Measurements from ENCODE around the gene LINS1.

Gene LINS1

GRCh38 chr15:100569391-100569790 is 32.6 kb downstream of the LINS1 start:
- intact Hi-C loops (cut with DNase I), result no loop called here
- no peak for DNase-seq

- intact Hi-C loops (cut with DNase I), result no loop called here
- no peak for DNase-seq
Measured at GRCh38 chr15:100566850-100567628, 34.9 kb downstream of the LINS1 start.

- DNase-seq, result no peak
- intact Hi-C loops (cut with DNase I), result no loop called here
Measured at GRCh38 chr15:100565591-100565990, 36.4 kb downstream of the LINS1 start.

GRCh38 chr15:100560323-100560722 is 41.7 kb downstream of the LINS1 start:
- no peak for DNase-seq
- intact Hi-C loops (cut with DNase I), result no loop called here

GRCh38 chr15:100559330-100559729 is 42.7 kb downstream of the LINS1 start:
- no peak for DNase-seq
- intact Hi-C loops (cut with DNase I), result no loop called here

GRCh38 chr15:100558771-100559254 is 43.2 kb downstream of the LINS1 start:
- intact Hi-C loops (cut with DNase I), result no loop called here
- no peak for DNase-seq

GRCh38 chr15:100553468-100553867 is 48.5 kb downstream of the LINS1 start:
- no peak for DNase-seq
- intact Hi-C loops (cut with DNase I), result no loop called here

GRCh38 chr15:100547961-100548360 is 54.0 kb downstream of the LINS1 start:
- no peak for DNase-seq
- intact Hi-C loops (cut with DNase I), result no loop called here

- DNase-seq, result no peak
- intact Hi-C loops (cut with DNase I), result no loop called here
Measured at GRCh38 chr15:100544946-100545345, 57.0 kb downstream of the LINS1 start.

GRCh38 chr15:100544338-100544841 is 57.6 kb downstream of the LINS1 start:
- intact Hi-C loops (cut with DNase I), result no loop called here
- no peak for DNase-seq

GRCh38 chr15:100542290-100542689 is 59.7 kb downstream of the LINS1 start:
- no peak for DNase-seq
- intact Hi-C loops (cut with DNase I), result no loop called here

GRCh38 chr15:100537331-100537730 is 64.7 kb downstream of the LINS1 start:
- intact Hi-C loops (cut with DNase I), result no loop called here
- DNase-seq, result peak in 2 of 42 donors; percentile 3 to 30

GRCh38 chr15:100536733-100537132 is 65.3 kb downstream of the LINS1 start:
- no peak for DNase-seq
- intact Hi-C loops (cut with DNase I), result no loop called here

GRCh38 chr15:100533886-100534285 is 68.1 kb downstream of the LINS1 start:
- DNase-seq, result no peak
- intact Hi-C loops (cut with DNase I), result no loop called here

GRCh38 chr15:100531823-100532327 is 70.1 kb downstream of the LINS1 start:
- peak in 2 of 42 donors; percentile 11 to 16 for DNase-seq

GRCh38 chr15:100531204-100531603 is 70.8 kb downstream of the LINS1 start:
- intact Hi-C loops (cut with DNase I), result no loop called here
- no peak for DNase-seq

More at GRCh38 chr15:100531823-100532327, 70.1 kb downstream of the LINS1 start:
- intact Hi-C loops (cut with DNase I), result no loop called here

GRCh38 chr15:100529556-100529955 is 72.4 kb downstream of the LINS1 start:
- intact Hi-C loops (cut with DNase I), result no loop called here
- no peak for DNase-seq

- DNase-seq, result no peak
- intact Hi-C loops (cut with DNase I), result no loop called here
Measured at GRCh38 chr15:100528833-100529428, 73.1 kb downstream of the LINS1 start, which contains the start of gene CERS3. Gene CERS3 (minus strand): TSS chr15:100528950. CDS start chr15:100501849, 27,101 bp downstream.

GRCh38 chr15:100526027-100526481 is 75.9 kb downstream of the LINS1 start:
- intact Hi-C loops (cut with DNase I), result no loop called here
- DNase-seq, result peak in 38 of 42 donors; percentile 27 to 77 (median 56)

GRCh38 chr15:100525436-100525835 is 76.5 kb downstream of the LINS1 start:
- no peak for DNase-seq
- intact Hi-C loops (cut with DNase I), result no loop called here

All from head of caudate nucleus (tissue), 42 donors.